IPS DF 4.7 (cell line): ENCODE data around the gene ZSCAN4.
A peak's percentile ranks its signal among the peaks of the same experiment; 100 is the strongest.

Experiments
- DNase-seq: peaks from one replicate; pipeline ENCODE4 v3.0.0-alpha.2; 2013; ENCODE audit warnings: low spot score; ENCODE audit errors: extremely low read depth

ZSCAN4 gene

DNA sequence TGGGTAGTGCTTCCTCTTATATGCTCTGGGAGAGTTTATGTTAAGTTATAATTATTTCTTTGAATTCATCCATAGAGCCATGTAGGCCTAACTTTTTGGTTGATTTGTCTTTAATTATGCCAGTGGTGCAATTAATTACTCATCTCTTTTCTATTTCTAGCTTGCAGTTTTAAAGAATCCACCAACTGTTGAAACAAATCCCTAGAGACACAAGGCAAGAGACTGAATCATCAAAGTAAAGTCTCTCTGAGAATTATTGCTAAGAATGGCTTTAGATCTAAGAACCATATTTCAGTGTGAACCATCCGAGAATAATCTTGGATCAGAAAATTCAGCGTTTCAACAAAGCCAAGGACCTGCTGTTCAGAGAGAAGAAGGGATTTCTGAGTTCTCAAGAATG lies 7.1 kb downstream of the ZSCAN4 start:
- DNase-seq, result no peak

- no peak for DNase-seq
Measured at GRCh38 chr19:57682226-57682766, 13.6 kb downstream of the ZSCAN4 start.

DNA sequence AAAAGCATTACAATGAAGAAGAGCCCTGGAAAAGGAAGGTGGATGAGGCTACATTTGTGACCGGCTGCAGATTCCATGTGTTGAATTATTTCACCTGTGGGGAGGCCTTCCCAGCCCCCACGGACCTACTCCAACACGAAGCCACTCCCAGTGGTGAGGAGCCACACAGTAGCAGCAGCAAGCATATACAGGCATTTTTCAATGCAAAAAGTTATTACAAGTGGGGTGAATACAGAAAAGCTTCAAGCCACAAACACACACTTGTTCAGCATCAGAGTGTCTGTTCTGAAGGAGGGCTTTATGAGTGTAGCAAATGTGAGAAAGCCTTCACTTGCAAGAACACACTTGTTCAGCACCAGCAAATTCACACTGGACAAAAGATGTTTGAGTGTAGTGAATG lies 18.0 kb downstream of the ZSCAN4 start:
- no peak for DNase-seq

- DNase-seq, result no peak
Measured at GRCh38 chr19:57687363-57688010, 18.8 kb downstream of the ZSCAN4 start.

DNA sequence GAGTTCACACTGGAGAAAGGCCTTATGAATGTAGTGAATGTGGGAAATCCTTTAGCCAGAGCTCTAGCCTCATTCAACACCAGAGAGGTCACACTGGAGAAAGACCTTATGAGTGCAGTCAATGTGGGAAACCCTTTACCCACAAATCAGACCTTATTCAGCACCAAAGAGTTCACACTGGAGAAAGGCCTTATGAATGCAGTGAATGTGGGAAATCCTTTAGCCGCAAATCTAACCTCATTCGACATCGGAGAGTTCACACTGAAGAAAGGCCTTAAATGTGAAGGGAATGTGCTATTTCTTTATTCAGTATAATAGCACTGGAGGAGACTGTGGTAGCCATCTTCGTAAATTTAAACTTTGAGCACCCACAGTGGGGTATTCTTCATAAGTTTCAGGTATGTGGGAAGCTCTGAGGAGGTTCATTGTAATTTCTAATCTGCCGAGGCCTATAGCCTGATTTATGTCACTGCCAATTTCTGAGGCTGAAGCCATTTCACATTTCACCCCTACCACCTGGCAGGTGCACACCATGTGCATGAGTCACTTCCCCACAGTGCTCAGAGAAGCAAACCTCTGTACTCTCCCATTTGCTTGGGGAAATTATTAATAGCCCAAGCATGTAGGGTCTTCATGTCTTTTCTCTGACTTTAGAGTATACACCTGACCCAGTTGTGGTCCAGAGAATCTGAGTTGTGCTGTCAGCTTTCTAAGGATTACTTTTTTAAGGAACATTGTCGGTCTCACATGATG lies 19.5 kb downstream of the ZSCAN4 start:
- DNase-seq, result no peak

DNA sequence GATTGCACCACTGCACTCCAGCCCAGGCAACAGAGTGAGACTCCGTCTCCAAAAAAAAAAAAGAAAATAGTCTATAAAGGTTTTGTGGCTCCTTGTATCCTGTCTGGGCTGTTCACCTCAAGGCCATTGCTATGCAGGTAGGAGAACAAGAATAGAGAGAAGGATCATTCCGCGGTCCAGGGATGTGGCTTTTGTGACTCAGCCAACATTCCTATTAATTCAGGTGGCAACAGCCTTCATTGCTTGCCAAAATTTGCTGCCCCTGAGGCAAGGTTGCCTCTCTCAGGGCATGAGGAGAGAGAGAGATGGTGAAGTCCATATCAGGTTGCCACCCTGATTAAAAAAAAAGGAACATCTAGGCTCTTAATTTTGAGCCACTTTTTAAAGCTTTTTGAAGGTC lies 21.0 kb downstream of the ZSCAN4 start:
- no peak for DNase-seq

GRCh38 chr19:57701625-57702024 lies 32.9 kb downstream of the ZSCAN4 start:
- no peak for DNase-seq

- DNase-seq, result no peak
Measured at GRCh38 chr19:57706346-57706745, 37.6 kb downstream of the ZSCAN4 start.

GRCh38 chr19:57708641-57709361 lies 40.1 kb downstream of the ZSCAN4 start, which contains the start of gene ZNF154:
Gene ZNF154 (minus strand): TSS chr19:57709204. CDS start chr19:57708971, 233 bp downstream.
- peak; percentile 75 for DNase-seq

DNA sequence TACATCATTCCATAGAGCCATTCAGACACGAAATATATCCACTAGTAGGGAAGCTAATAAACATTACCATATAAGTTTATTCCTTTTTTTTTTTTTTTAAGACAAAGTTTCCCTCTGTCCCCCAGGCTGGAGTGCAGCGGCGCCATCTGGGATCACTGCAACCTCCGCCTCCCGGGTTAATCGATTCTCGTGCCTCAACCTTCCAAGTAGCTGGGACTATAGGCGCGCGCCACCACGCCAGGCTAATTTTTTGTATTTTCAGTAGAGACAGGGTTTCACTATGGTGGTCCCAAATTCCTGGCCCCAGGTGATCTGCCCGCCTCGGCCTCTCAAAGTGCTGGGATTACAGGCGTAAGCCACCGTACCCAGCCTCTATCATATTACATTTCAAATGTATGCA lies 40.9 kb downstream of the ZSCAN4 start:
- DNase-seq, result no peak

GRCh38 chr19:57712222-57712621 lies 43.5 kb downstream of the ZSCAN4 start:
- no peak for DNase-seq

GRCh38 chr19:57719424-57719823 lies 50.7 kb downstream of the ZSCAN4 start:
- DNase-seq, result no peak

DNA sequence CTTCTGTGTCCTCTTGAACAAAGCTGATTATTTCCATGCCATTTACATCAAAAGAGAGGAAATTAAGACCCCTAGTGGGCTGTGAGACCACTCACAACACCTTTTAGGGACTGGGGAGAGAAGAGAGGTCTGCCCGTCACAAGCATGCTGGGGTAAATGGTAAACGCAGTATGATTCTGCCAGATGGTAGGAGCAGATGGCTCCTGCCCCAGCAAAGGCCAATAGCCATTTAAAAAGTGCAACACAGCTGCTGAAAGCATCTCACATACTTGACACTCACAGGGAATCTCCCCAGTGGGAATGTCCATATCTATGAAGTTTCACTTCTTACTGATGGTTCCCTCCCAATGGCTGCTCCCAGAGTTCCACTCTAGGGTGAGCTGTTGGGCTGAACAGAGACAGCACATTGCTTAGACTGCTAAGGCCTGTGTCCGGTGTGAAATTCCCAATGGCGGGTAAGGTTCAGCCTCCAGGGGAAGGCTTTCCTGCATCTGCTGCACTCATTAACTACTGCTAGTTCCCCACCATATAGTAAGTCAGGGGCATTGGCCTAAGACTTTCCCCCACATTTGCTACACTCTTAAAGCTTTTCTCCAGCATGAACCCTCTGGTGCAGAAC lies 51.3 kb downstream of the ZSCAN4 start:
- DNase-seq, result no peak

- no peak for DNase-seq
Measured at GRCh38 chr19:57720878-57721277, 52.1 kb downstream of the ZSCAN4 start.
